Fibroblast of lung (primary cell): Measurements from ENCODE around the gene REC8. TPM values are rescaled to one million over a fixed set of nuclear protein-coding genes. Genes with fewer than 3 reads are reported as not detected.

Source experiments
- DNase-seq, 2 donors: peaks; one replicate each; pipeline versions ENCODE4 v3.0.0 to v3.0.0-alpha.2; 2010; ENCODE audit warnings: low read depth in 2 of 2
- H2AFZ ChIP-seq: 2 replicates; pipeline ENCODE4 v1.5.1; 2012; ENCODE audit warnings: low read length, control low read depth, inconsistent platforms
- H3K27ac ChIP-seq: 2 replicates; pipeline ENCODE4 v1.5.1; 2011; ENCODE audit warnings: low read length, control low read depth; ENCODE audit not compliant: insufficient read depth
- H3K27me3 ChIP-seq: 2 replicates; pipeline ENCODE4 v1.5.1; 2011; ENCODE audit warnings: mild to moderate bottlenecking, low read length; ENCODE audit not compliant: control insufficient read depth, insufficient read depth
- H3K36me3 ChIP-seq: 2 replicates; pipeline ENCODE4 v1.5.1; 2011; ENCODE audit warnings: low read length; ENCODE audit not compliant: control insufficient read depth, insufficient read depth
- H3K4me1 ChIP-seq: 2 replicates; pipeline ENCODE4 v1.5.1; 2011; ENCODE audit warnings: low read length; ENCODE audit not compliant: control insufficient read depth, insufficient read depth; ENCODE audit errors: extremely low read depth
- H3K4me2 ChIP-seq: 2 replicates; pipeline ENCODE4 v1.5.1; 2011; ENCODE audit warnings: low read length, control low read depth; ENCODE audit not compliant: insufficient read depth; ENCODE audit errors: extremely low read depth
- H3K4me3 ChIP-seq, 4 experiments: fragments of 200-600 bp in 1 of 4; sonication (generic) in 1 of 4; replicated peaks in 1 of 4; 2 replicates each; pipeline ENCODE4 v1.5.1; 2011 to 2016; ENCODE audit warnings: low read length in 4 of 4, low read depth in 3 of 4, mild to moderate bottlenecking in 3 of 4, control low read depth in 2 of 4, inconsistent platforms in 1 of 4, mixed read lengths in 1 of 4; ENCODE audit not compliant: insufficient read depth in 1 of 4; ENCODE audit errors: control extremely low read depth in 1 of 4
- H3K79me2 ChIP-seq: 2 replicates; pipeline ENCODE4 v1.5.1; 2012; ENCODE audit warnings: mild to moderate bottlenecking, low read length, inconsistent platforms; ENCODE audit not compliant: control insufficient read depth, insufficient read depth
- H3K9ac ChIP-seq: 2 replicates; pipeline ENCODE4 v1.5.1; 2011; ENCODE audit warnings: mild to moderate bottlenecking, low read length, control low read depth; ENCODE audit not compliant: insufficient read depth
- H3K9me3 ChIP-seq: 2 replicates; pipeline ENCODE4 v1.5.1; 2012; ENCODE audit warnings: low read depth, low read length; ENCODE audit not compliant: control insufficient read depth, insufficient read depth
- H4K20me1 ChIP-seq: 2 replicates; pipeline ENCODE4 v1.5.1; 2011; ENCODE audit warnings: low read length; ENCODE audit not compliant: control insufficient read depth, insufficient read depth; ENCODE audit errors: extremely low read depth
- CTCF ChIP-seq, 2 donors: IDR thresholded peaks in 1 of 2; conservative IDR thresholded peaks in 1 of 2; 1 replicate in 1 of 2; 2 replicates in 1 of 2; pipeline ENCODE4 v1.5.1; 2011 to 2012; ENCODE audit warnings: low read length in 2 of 2, control low read depth in 1 of 2, inconsistent platforms in 1 of 2, low read depth in 1 of 2, mild to moderate bottlenecking in 1 of 2
- EZH2 ChIP-seq: IDR thresholded peaks from 2 replicates; pipeline ENCODE4 v1.5.1; 2012; ENCODE audit warnings: low read length, control low read depth, mild to moderate bottlenecking; ENCODE audit errors: missing control alignments
- polyA plus RNA-seq, 2 donors: library from polyadenylated mRNA; depleted of rRNA in 1 of 2; stranded (reverse) in 1 of 2; unstranded in 1 of 2; fragments of >200 nt; gene quantifications; 2 replicates each; pipeline ENCODE4 v1.2.1, GENCODE V29; 2011 to 2012; ENCODE audit warnings: missing spikeins in 1 of 2
- total RNA-seq: library from RNA; depleted of rRNA; stranded (reverse); fragments of >200 nt; gene quantifications from 2 replicates; pipeline ENCODE4 v1.2.1, GENCODE V29; 2014

Gene REC8
- total and polyA plus RNA-seq, 2 donors (not counting 1 experiment from before 2014, with no cell fraction given) = 1.8 to 2.2 TPM

GRCh38 chr14:24150061-24150460 is 21.8 kb upstream of the REC8 start:
- Histone ChIP-seq H4K20me1 (no peaks in the 10 kb centered on the region), H3K27ac (no peak overlapping the region), H3K9me3 (no peaks in the 10 kb centered on the region), H3K9ac (no peak overlapping the region), H3K4me3 (no peak overlapping the region), H3K4me2 (no peak overlapping the region), H3K27me3 (no peaks in the 10 kb centered on the region), H3K36me3 (peaks cover 20% of the 10 kb centered on the region), H2AFZ (no peak overlapping the region), H3K79me2 (peaks cover 26% of the 10 kb centered on the region), H3K4me1 (peaks cover 5% of the 10 kb centered on the region)
- TF ChIP-seq CTCF (conservative IDR thresholded peaks at IDR 0.05 in 1 of 2, IDR thresholded peaks at IDR 0.05 in 1 of 2; ENCODE audit: low read depth in 1 of 2, low read length in 2 of 2) (no peak), EZH2 (no peak)
- DNase-seq = no peak

- no peak overlapping the region for H3K9ac ChIP-seq
- H3K4me3 ChIP-seq = no peak overlapping the region
- peaks cover 22% of the 10 kb centered on the region for H3K79me2 ChIP-seq
- H3K4me2 ChIP-seq = no peak overlapping the region
- H3K36me3 ChIP-seq = peaks cover 23% of the 10 kb centered on the region
- no peak overlapping the region for H2AFZ ChIP-seq
- H3K9me3 ChIP-seq = no peaks in the 10 kb centered on the region
- DNase-seq = no peak
- no peak overlapping the region for H3K27ac ChIP-seq
- H3K4me1 ChIP-seq = no peaks in the 10 kb centered on the region
- H4K20me1 ChIP-seq = no peaks in the 10 kb centered on the region
- no peaks in the 10 kb centered on the region for H3K27me3 ChIP-seq
- TF ChIP-seq EZH2 (no peak), CTCF (conservative IDR thresholded peaks at IDR 0.05 in 1 of 2, IDR thresholded peaks at IDR 0.05 in 1 of 2; ENCODE audit: low read depth in 1 of 2, low read length in 2 of 2) (no peak)
Measured at GRCh38 chr14:24150567-24150966, 21.3 kb upstream of the REC8 start.

- Histone ChIP-seq H3K27ac (no peak overlapping the region), H3K9me3 (no peaks in the 10 kb centered on the region), H3K4me2 (no peak overlapping the region), H3K4me3 (no peak overlapping the region), H4K20me1 (no peaks in the 10 kb centered on the region), H3K9ac (no peak overlapping the region), H3K4me1 (no peaks in the 10 kb centered on the region), H3K27me3 (no peaks in the 10 kb centered on the region), H3K36me3 (peaks cover 24% of the 10 kb centered on the region), H2AFZ (no peak overlapping the region), H3K79me2 (peaks cover 18% of the 10 kb centered on the region)
- no peak for DNase-seq
- no peak for TF ChIP-seq CTCF (conservative IDR thresholded peaks at IDR 0.05 in 1 of 2, IDR thresholded peaks at IDR 0.05 in 1 of 2; ENCODE audit: low read depth in 1 of 2, low read length in 2 of 2)
- no peak for TF ChIP-seq EZH2
Measured at GRCh38 chr14:24150993-24151392, 20.9 kb upstream of the REC8 start.
